Measurements from ENCODE around the gene CARS1.
A peak's percentile ranks its signal among the peaks of the same experiment; 100 is the strongest.

Gene CARS1

GRCh38 chr11:3008746-3009336, 48.4 kb downstream of the CARS1 start:
- no peak for DNase-seq (ENCODE audit: low read depth)

GRCh38 chr11:3007404-3008010, 49.7 kb downstream of the CARS1 start:
- no peak for DNase-seq (ENCODE audit: low read depth)

GRCh38 chr11:3006505-3007260, 50.5 kb downstream of the CARS1 start:
- no peak for DNase-seq (ENCODE audit: low read depth)

- no peak for DNase-seq (ENCODE audit: low read depth)
Observed at GRCh38 chr11:3004481-3004880, 52.7 kb downstream of the CARS1 start.

GRCh38 chr11:3003396-3004231, 53.6 kb downstream of the CARS1 start:
- DNase-seq (ENCODE audit: low read depth) = no peak

GRCh38 chr11:3002871-3003270, 54.4 kb downstream of the CARS1 start:
- DNase-seq (ENCODE audit: low read depth) = no peak

GRCh38 chr11:3002351-3002861, 54.8 kb downstream of the CARS1 start:
- no peak for DNase-seq (ENCODE audit: low read depth)

GRCh38 chr11:3001496-3001895, 55.7 kb downstream of the CARS1 start:
- DNase-seq (ENCODE audit: low read depth) = no peak

- DNase-seq (ENCODE audit: low read depth) = no peak
Observed at GRCh38 chr11:3000032-3000961, 56.9 kb downstream of the CARS1 start.

- no peak for DNase-seq (ENCODE audit: low read depth)
Observed at GRCh38 chr11:2999464-2999998, 57.7 kb downstream of the CARS1 start.

GRCh38 chr11:2998073-2998850, 59.0 kb downstream of the CARS1 start:
- no peak for DNase-seq (ENCODE audit: low read depth)

- DNase-seq (ENCODE audit: low read depth) = no peak
Observed at GRCh38 chr11:2997406-2997805, 59.8 kb downstream of the CARS1 start.

- DNase-seq (ENCODE audit: low read depth) = no peak
Observed at GRCh38 chr11:2996976-2997375, 60.2 kb downstream of the CARS1 start.

- no peak for DNase-seq (ENCODE audit: low read depth)
Observed at GRCh38 chr11:2995893-2996554, 61.2 kb downstream of the CARS1 start.

- DNase-seq (ENCODE audit: low read depth) = no peak
Observed at GRCh38 chr11:2995031-2995561, 62.1 kb downstream of the CARS1 start.

- DNase-seq (ENCODE audit: low read depth) = no peak
Observed at GRCh38 chr11:2994336-2994730, 62.9 kb downstream of the CARS1 start.

GRCh38 chr11:2992997-2993325, 64.3 kb downstream of the CARS1 start:
- DNase-seq (ENCODE audit: low read depth) = no peak

GRCh38 chr11:2992234-2992996, 64.8 kb downstream of the CARS1 start, which contains the start of gene NAP1L4:
Gene NAP1L4, minus strand, starts transcription at chr11:2992329. Its CDS starts 13,109 bp downstream, at chr11:2979220.
- DNase-seq (ENCODE audit: low read depth) = peak; percentile 94
